Measurements from ENCODE around the gene PLCB3. TPM values are rescaled to one million over a fixed set of nuclear protein-coding genes. Genes with fewer than 3 reads are reported as not detected.

Gene PLCB3
- total RNA-seq, 1 experiment from 2014 or later: 80.2 TPM

GRCh38 chr11:64305691-64306562 lies 54.6 kb downstream of the PLCB3 start:
- no peak overlapping the region for H2BK120ac ChIP-seq (ENCODE audit: low read depth, low read length, poor library complexity, severe bottlenecking)
- Mint-ChIP-seq H3K4me1 (peaks cover 13% of the 10 kb centered on the region in 2 experiments), H3K9me3 (no peaks in the 10 kb centered on the region), H3K27ac (peak overlapping the region; percentile 26 to 96 (median 31); a peak in 5 of 7 replicates), H3K36me3 (ENCODE audit: insufficient read depth in 1 of 3, low read depth in 3 of 3) (peaks cover 7 to 8% (median 7%) of the 10 kb centered on the region in 3 experiments; a peak in 5 of 7 replicates), H3K4me3 (peak overlapping the region; percentile 90 to 92), H3K27me3 (ENCODE audit: low read depth) (peaks cover 27% of the 10 kb centered on the region)
- H4K8ac ChIP-seq (replicated peaks; ENCODE audit: insufficient read length, low read depth, low read length): no peak overlapping the region
- peak; percentile 89 for DNase-seq
- H3K23ac ChIP-seq (ENCODE audit: insufficient read length, low read depth, low read length): no peak overlapping the region
- H3K9ac ChIP-seq (ENCODE audit: extremely low read depth, insufficient read length, low read length): peak overlapping the region; percentile 37
- no CpG with 5 or more reads among the region's 71 CpGs for WGBS (ENCODE audit: extremely low coverage, insufficient read length, low lambda C conversion rate)
- no peak overlapping the region for H4K91ac ChIP-seq (ENCODE audit: insufficient read length, low read depth, low read length)
- H3K4me2 ChIP-seq (ENCODE audit: insufficient read depth, insufficient read length, low read length): peak overlapping the region; percentile 87
- H3K79me2 ChIP-seq (ENCODE audit: insufficient read depth, low read length): peaks cover 3% of the 10 kb centered on the region; the same call in 1 of the 2 replicates
- peaks cover 5% of the 10 kb centered on the region for H3K79me1 ChIP-seq (ENCODE audit: insufficient read depth, low read depth, low read length, poor library complexity, severe bottlenecking)
- H3K4ac ChIP-seq (ENCODE audit: low read depth, low read length): no peak overlapping the region
- no peak overlapping the region for H3K18ac ChIP-seq (ENCODE audit: insufficient read length, low read depth, low read length)
- H3K14ac ChIP-seq (ENCODE audit: insufficient read depth, low read length): peak overlapping the region; percentile 81
- H2BK15ac ChIP-seq (ENCODE audit: low read depth, low read length): no peak overlapping the region
- H4K20me1 ChIP-seq (ENCODE audit: control insufficient read depth, insufficient read depth, insufficient read length): no peaks in the 10 kb centered on the region
- no peak overlapping the region for H3K56ac ChIP-seq (ENCODE audit: insufficient read length, low read depth, low read length)
- H2BK5ac ChIP-seq (ENCODE audit: insufficient read length, low read length): no peak overlapping the region
- peak; percentile 67 for TF ChIP-seq CTCF (conservative IDR thresholded peaks at IDR 0.05)
- no peak overlapping the region for H3K27ac ChIP-seq (ENCODE audit: insufficient read length, low read depth, low read length)
- H4K5ac ChIP-seq (ENCODE audit: insufficient read length, low read depth, low read length): no peak overlapping the region
- peaks cover 2% of the 10 kb centered on the region; the same call in 1 of the 2 replicates for H3K4me1 ChIP-seq (ENCODE audit: insufficient read depth, low read length)
- H2AFZ ChIP-seq (ENCODE audit: low read length): no peak overlapping the region
- H3K9me3 ChIP-seq (ENCODE audit: control insufficient read depth, low read depth, low read length): no peaks in the 10 kb centered on the region
- no peak overlapping the region for H2BK20ac ChIP-seq (ENCODE audit: low read depth, low read length, poor library complexity, severe bottlenecking)
- H3T11ph ChIP-seq (ENCODE audit: low read length): no peak overlapping the region
- H2BK12ac ChIP-seq (ENCODE audit: insufficient read length, low read depth, low read length): no peak overlapping the region
- no peak overlapping the region for H2AK5ac ChIP-seq (ENCODE audit: insufficient read length, low read length)
- peaks cover 10% of the 10 kb centered on the region for H3K23me2 ChIP-seq (ENCODE audit: insufficient read length, low read depth, low read length, poor library complexity, severe bottlenecking)
- H3K27me3 ChIP-seq (ENCODE audit: insufficient read depth, low read length): no peaks in the 10 kb centered on the region; the same call in 1 of the 2 replicates

Data from H9 (cell line).